G401.6 (cell line): ENCODE results near the gene MBD2.
"Not testable (repeated sequence)": the region's sequence is repeated elsewhere in the genome, so short reads cannot be mapped to it uniquely, and the experiment has no call there.

Source experiments
- FAIRE-seq: peaks from 2 replicates; lab custom pipeline; 2012; peaks lifted over from hg19 to GRCh38; lab: Jason Lieb, UNC

Gene MBD2

GRCh38 chr18:54224379-54225014 is at the start of gene MBD2:
TSS of gene MBD2 (minus strand) at chr18:54224669. CDS start at chr18:54224559, 110 bp downstream.
- FAIRE-seq = peak; percentile 89

GRCh38 chr18:54269893-54270844 is 45.7 kb upstream of the MBD2 start:
- peak; percentile 90 for FAIRE-seq

GRCh38 chr18:54268751-54269150 is 44.3 kb upstream of the MBD2 start:
- no peak for FAIRE-seq

- FAIRE-seq = no peak
Measured at GRCh38 chr18:54267701-54268100, 43.2 kb upstream of the MBD2 start.

GRCh38 chr18:54263904-54264336 is 39.5 kb upstream of the MBD2 start:
- no peak for FAIRE-seq

GRCh38 chr18:54261894-54262293 is 37.4 kb upstream of the MBD2 start:
- FAIRE-seq = no peak

GRCh38 chr18:54260396-54261072 is 36.1 kb upstream of the MBD2 start:
- FAIRE-seq = no peak

GRCh38 chr18:54257818-54258217 is 33.3 kb upstream of the MBD2 start:
- not testable (repeated sequence) for FAIRE-seq

GRCh38 chr18:54257015-54257414 is 32.5 kb upstream of the MBD2 start:
- FAIRE-seq = no peak

GRCh38 chr18:54255141-54255540 is 30.7 kb upstream of the MBD2 start:
- no peak for FAIRE-seq

GRCh38 chr18:54254265-54254758 is 29.8 kb upstream of the MBD2 start:
- no peak for FAIRE-seq

GRCh38 chr18:54251606-54252390 is 27.3 kb upstream of the MBD2 start:
- no peak for FAIRE-seq

GRCh38 chr18:54250846-54251261 is 26.4 kb upstream of the MBD2 start:
- no peak for FAIRE-seq

- FAIRE-seq = no peak
Measured at GRCh38 chr18:54247511-54248175, 23.2 kb upstream of the MBD2 start.

- no peak for FAIRE-seq
Measured at GRCh38 chr18:54242327-54242726, 17.9 kb upstream of the MBD2 start.

GRCh38 chr18:54241483-54241882 is 17.0 kb upstream of the MBD2 start:
- no peak for FAIRE-seq

GRCh38 chr18:54240629-54241107 is 16.2 kb upstream of the MBD2 start:
- no peak for FAIRE-seq

- FAIRE-seq = no peak
Measured at GRCh38 chr18:54239601-54240000, 15.1 kb upstream of the MBD2 start.

GRCh38 chr18:54239091-54239490 is 14.6 kb upstream of the MBD2 start:
- FAIRE-seq = no peak

GRCh38 chr18:54238173-54238936 is 13.9 kb upstream of the MBD2 start:
- FAIRE-seq = no peak
